H1 (cell line): ENCODE measurements around the gene OR9A4. TPM values are rescaled to one million over a fixed set of nuclear protein-coding genes. Genes with fewer than 3 reads are reported as not detected.

Experiments used
- ATF2 ChIP-seq: IDR thresholded peaks from 2 replicates; pipeline ENCODE4 v1.6.1; 2012; ENCODE audit warnings: low read length, inconsistent platforms
- CTBP2 ChIP-seq: IDR thresholded peaks from 2 replicates; pipeline ENCODE4 v1.7.0; 2011; ENCODE audit warnings: borderline replicate concordance, mild to moderate bottlenecking, moderate library complexity, mixed read lengths, low read length; ENCODE audit not compliant: insufficient read depth, insufficient read length
- PHF8 ChIP-seq: fragments of 200-600 bp; sonication (generic); conservative IDR thresholded peaks from 2 replicates; pipeline ENCODE4 v1.7.1; 2012; ENCODE audit warnings: low read depth, mild to moderate bottlenecking, inconsistent platforms, low read length, moderate library complexity
- SP4 ChIP-seq: IDR thresholded peaks from 2 replicates; pipeline ENCODE4 v1.6.1; 2012; ENCODE audit warnings: low read length, inconsistent platforms
- polyA plus RNA-seq, 7 experiments: library from polyadenylated mRNA; depleted of rRNA in 3 of 7; stranded (reverse) in 5 of 7; unstranded in 2 of 7; fragments of >200 nt in 5 of 7; fragments of 200-250 nt in 2 of 7; gene quantifications; 1 replicate in 5 of 7; 2 replicates in 1 of 7; 4 replicates in 1 of 7; pipeline versions ENCODE4 v1.2.1 to v1.2.3, GENCODE V29; 2011 to 2013; ENCODE audit warnings: missing spikeins in 2 of 7, mixed read lengths in 2 of 7
- total RNA-seq: library from RNA; stranded (reverse); fragmentation: NEBNext Ultra II Directional; extraction: Animal tissue kit (Norgen Biotek cat#: 25700); gene quantifications from 2 replicates; pipeline ENCODE4 v1.2.1, GENCODE V29; 2021

OR9A4 gene
- total and polyA plus RNA-seq, 2 of the 8 experiments (the other 6 are each of a cell fraction or from before 2014, with no cell fraction given): not detected

GRCh38 chr7:141884539-141885225 lies 31.5 kb upstream of the OR9A4 start (continued):
- TF ChIP-seq ATF2: no peak
- no peak for TF ChIP-seq PHF8
- TF ChIP-seq SP4: no peak
- TF ChIP-seq CTBP2: no peak
- TF ChIP-seq, all 59 proteins: peak for 0
